Effector memory CD4-positive, alpha-beta T cell (primary cell): ENCODE measurements around the gene PLXNB1.

Experiments
- DNase-seq, 3 donors: peaks; one replicate each; pipeline ENCODE4 v3.0.0-alpha.2; 2020
- H3K27ac ChIP-seq: 2 replicates; pipeline ENCODE4 v1.7.0; 2013; ENCODE audit warnings: mild to moderate bottlenecking, low read length, moderate library complexity; ENCODE audit not compliant: insufficient read depth, poor library complexity, severe bottlenecking
- H3K27me3 ChIP-seq: replicated peaks from 2 replicates; pipeline ENCODE4 v1.7.0; 2013; ENCODE audit warnings: mild to moderate bottlenecking, low read length; ENCODE audit not compliant: insufficient read depth, control insufficient read depth, poor library complexity, severe bottlenecking
- H3K36me3 ChIP-seq: 2 replicates; pipeline ENCODE4 v1.7.0; 2013; ENCODE audit warnings: mild to moderate bottlenecking, low read length, moderate library complexity; ENCODE audit not compliant: control insufficient read depth, insufficient read depth
- H3K4me1 ChIP-seq: 2 replicates; pipeline ENCODE4 v1.7.0; 2013; ENCODE audit warnings: low read length, mild to moderate bottlenecking; ENCODE audit not compliant: control insufficient read depth, insufficient read depth, poor library complexity, severe bottlenecking
- H3K4me3 ChIP-seq: 2 replicates; pipeline ENCODE4 v1.7.0; 2013; ENCODE audit warnings: low read length, low read depth, mild to moderate bottlenecking; ENCODE audit not compliant: insufficient read depth, poor library complexity, severe bottlenecking
- H3K9me3 ChIP-seq: 2 replicates; pipeline ENCODE4 v1.7.0; 2013; ENCODE audit warnings: mild to moderate bottlenecking, low read length, moderate library complexity; ENCODE audit not compliant: control insufficient read depth

The PLXNB1 gene

GRCh38 chr3:48472673-48472922 is 42.7 kb upstream of the PLXNB1 start:
- H3K4me3 ChIP-seq: peak overlapping the region; percentile 52
- no peak for DNase-seq
- no peaks in the 10 kb centered on the region for H3K9me3 ChIP-seq
- peak overlapping the region; percentile 94 for H3K27ac ChIP-seq
- H3K4me1 ChIP-seq: peaks cover 65% of the 10 kb centered on the region
- peaks cover 25% of the 10 kb centered on the region for H3K36me3 ChIP-seq
- H3K27me3 ChIP-seq: no peaks in the 10 kb centered on the region

- DNase-seq: no peak
- no peaks in the 10 kb centered on the region for H3K27me3 ChIP-seq
- H3K36me3 ChIP-seq: peaks cover 28% of the 10 kb centered on the region
- H3K4me1 ChIP-seq: peaks cover 75% of the 10 kb centered on the region
- no peaks in the 10 kb centered on the region for H3K9me3 ChIP-seq
- H3K27ac ChIP-seq: peak overlapping the region; percentile 40
- no peak overlapping the region for H3K4me3 ChIP-seq
These were observed 40.4 kb upstream of the PLXNB1 start for GRCh38 chr3:48470286-48470685.

DNA sequence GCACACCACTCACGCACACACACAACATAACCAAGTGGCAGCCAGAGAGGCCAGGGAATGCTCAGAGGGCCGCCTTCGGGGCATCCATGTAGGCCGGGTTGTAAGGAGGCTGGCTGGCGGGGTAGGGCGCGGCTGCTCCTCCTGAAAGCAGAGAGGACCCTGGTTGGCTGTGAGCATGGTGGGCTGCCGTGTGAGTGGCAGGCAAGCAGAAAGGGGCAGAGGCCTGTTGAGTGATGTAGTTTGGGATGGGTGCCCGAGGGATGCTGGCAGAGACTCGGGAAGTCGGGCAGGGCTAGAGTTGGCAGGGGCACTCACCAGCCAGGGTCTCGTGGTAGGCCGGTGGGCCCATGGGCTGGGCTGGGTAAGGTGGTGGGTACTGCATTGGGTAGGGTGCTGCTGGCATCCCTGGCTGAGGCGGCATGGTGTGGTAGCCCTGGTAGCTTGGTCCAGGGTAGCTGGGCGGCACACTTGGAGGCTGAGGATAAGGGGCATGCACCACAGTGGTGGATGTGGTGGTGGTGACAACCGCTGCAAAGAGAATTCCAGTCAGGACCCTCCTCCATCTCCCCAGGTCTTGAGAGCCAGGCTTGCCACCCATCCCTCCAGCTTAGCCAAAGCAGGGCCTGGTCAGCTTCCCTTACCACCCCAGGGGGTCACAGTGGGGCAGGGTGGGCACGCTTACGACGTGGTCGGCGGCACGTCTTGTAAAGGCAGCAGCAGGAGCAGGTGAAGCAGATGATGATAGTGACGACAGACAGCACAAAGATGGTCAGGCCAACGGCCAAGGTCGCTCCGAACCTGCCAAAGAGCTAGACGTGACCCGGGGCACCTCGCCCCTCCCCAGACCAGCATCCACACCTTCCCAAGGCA is 39.4 kb upstream of the PLXNB1 start:
- peaks cover 28% of the 10 kb centered on the region for H3K36me3 ChIP-seq
- peaks cover 71% of the 10 kb centered on the region for H3K4me1 ChIP-seq
- H3K27ac ChIP-seq: peak overlapping the region; percentile 93
- no peak for DNase-seq
- H3K27me3 ChIP-seq: no peaks in the 10 kb centered on the region
- no peak overlapping the region for H3K4me3 ChIP-seq
- no peaks in the 10 kb centered on the region for H3K9me3 ChIP-seq

GRCh38 chr3:48468329-48468731 is 38.4 kb upstream of the PLXNB1 start:
- Histone ChIP-seq H3K36me3 (peaks cover 36% of the 10 kb centered on the region), H3K27ac (peak overlapping the region; percentile 93), H3K27me3 (no peaks in the 10 kb centered on the region), H3K4me3 (no peak overlapping the region), H3K9me3 (no peaks in the 10 kb centered on the region), H3K4me1 (peaks cover 69% of the 10 kb centered on the region)
- no peak for DNase-seq

DNA sequence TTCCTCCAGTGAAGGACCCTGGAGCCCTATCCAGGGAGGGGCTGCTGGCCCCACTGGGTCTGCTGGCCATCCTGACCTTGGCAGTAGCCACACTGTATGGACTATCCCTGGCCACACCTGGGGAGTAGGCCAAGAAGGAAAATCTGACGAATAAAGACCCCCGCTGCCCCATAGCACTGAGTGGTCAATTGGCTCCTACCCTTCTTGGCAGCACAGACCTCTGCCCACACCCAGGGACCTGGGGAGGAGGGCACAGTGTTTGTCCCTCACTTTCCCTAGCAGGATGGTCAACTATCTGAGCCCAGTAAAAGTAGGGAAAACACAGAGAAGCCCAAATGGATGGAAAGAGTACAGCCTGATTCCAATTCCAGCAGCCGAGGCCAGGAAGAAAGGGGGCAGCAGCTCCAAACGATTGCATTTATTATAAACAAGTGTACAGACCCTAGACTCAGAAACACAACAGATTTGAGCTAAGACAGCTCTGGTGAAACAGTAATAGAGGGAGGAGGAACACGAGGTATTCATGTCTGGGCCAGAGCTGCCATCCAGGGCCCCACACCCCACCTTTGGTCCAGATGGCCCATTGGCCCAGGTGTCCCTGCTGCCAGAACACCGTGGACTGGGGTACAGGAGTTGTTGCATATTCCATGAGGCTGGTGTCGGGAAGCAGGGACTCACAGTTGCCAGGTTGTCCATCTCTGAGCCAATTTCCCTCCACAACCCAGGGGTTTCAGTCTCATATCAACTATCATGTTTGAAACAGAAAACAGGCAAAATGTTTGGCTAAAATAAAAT is 37.8 kb upstream of the PLXNB1 start:
- H3K27ac ChIP-seq: peak overlapping the region; percentile 93
- H3K4me3 ChIP-seq: peak overlapping the region; percentile 68
- peaks cover 64% of the 10 kb centered on the region for H3K4me1 ChIP-seq
- H3K27me3 ChIP-seq: no peaks in the 10 kb centered on the region
- H3K9me3 ChIP-seq: no peaks in the 10 kb centered on the region
- DNase-seq: no peak
- H3K36me3 ChIP-seq: peaks cover 36% of the 10 kb centered on the region

- Histone ChIP-seq H3K27ac (peak overlapping the region; percentile 93), H3K36me3 (peaks cover 36% of the 10 kb centered on the region), H3K9me3 (no peaks in the 10 kb centered on the region), H3K4me1 (peaks cover 59% of the 10 kb centered on the region), H3K4me3 (peak overlapping the region; percentile 68), H3K27me3 (no peaks in the 10 kb centered on the region)
- no peak for DNase-seq
These were observed 37.2 kb upstream of the PLXNB1 start for GRCh38 chr3:48467110-48467454.

DNA sequence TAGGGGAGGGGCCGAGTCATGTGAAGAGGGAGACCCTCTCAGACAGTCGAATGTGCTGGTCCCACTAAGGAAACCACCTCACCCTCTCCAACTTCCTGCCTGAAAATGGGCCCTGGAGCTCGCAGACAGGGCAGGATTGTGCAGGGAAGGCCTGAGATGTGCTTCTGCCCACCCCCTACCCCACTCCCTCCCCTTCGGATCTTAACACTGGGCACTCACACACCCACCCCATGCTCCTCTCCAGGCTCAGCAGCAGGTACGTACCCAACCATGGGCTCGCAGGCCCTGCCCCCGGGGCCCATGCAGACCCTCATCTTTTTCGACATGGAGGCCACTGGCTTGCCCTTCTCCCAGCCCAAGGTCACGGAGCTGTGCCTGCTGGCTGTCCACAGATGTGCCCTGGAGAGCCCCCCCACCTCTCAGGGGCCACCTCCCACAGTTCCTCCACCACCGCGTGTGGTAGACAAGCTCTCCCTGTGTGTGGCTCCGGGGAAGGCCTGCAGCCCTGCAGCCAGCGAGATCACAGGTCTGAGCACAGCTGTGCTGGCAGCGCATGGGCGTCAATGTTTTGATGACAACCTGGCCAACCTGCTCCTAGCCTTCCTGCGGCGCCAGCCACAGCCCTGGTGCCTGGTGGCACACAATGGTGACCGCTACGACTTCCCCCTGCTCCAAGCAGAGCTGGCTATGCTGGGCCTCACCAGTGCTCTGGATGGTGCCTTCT is 36.7 kb upstream of the PLXNB1 start:
- H3K9me3 ChIP-seq: no peaks in the 10 kb centered on the region
- DNase-seq: peak in 2 of 3 donors; percentile 9 to 12
- H3K4me1 ChIP-seq: peaks cover 54% of the 10 kb centered on the region
- H3K27ac ChIP-seq: peak overlapping the region; percentile 93
- H3K4me3 ChIP-seq: peak overlapping the region; percentile 68
- H3K27me3 ChIP-seq: no peaks in the 10 kb centered on the region
- peaks cover 36% of the 10 kb centered on the region for H3K36me3 ChIP-seq

- Histone ChIP-seq H3K4me3 (peak overlapping the region; percentile 68), H3K27me3 (no peaks in the 10 kb centered on the region), H3K9me3 (no peaks in the 10 kb centered on the region), H3K27ac (peak overlapping the region; percentile 93), H3K4me1 (peaks cover 53% of the 10 kb centered on the region), H3K36me3 (peaks cover 39% of the 10 kb centered on the region)
- DNase-seq: peak; percentile 49 to 64 (median 60)
These were observed 35.9 kb upstream of the PLXNB1 start for GRCh38 chr3:48465531-48466378.

GRCh38 chr3:48465237-48465530 is 35.3 kb upstream of the PLXNB1 start:
- peaks cover 45% of the 10 kb centered on the region for H3K36me3 ChIP-seq
- H3K4me1 ChIP-seq: peaks cover 47% of the 10 kb centered on the region
- H3K27ac ChIP-seq: peak overlapping the region; percentile 93
- H3K27me3 ChIP-seq: no peaks in the 10 kb centered on the region
- H3K4me3 ChIP-seq: no peak overlapping the region
- DNase-seq: no peak
- no peaks in the 10 kb centered on the region for H3K9me3 ChIP-seq
